H1 (cell line): ENCODE results near the gene PEAK1. TPM values are rescaled to one million over a fixed set of nuclear protein-coding genes. Genes with fewer than 3 reads are reported as not detected.

ENCODE experiments used
- CTCF ChIA-PET: fragments of 300-600 bp; sonication (Branson Sonifier 250); formaldehyde crosslinking; loops from one replicate; lab custom pipeline; 2021; ENCODE audit not compliant: partially characterized antibody; lab: Charles Lee
- POLR2A ChIA-PET: fragments of 300-600 bp; sonication (Branson Sonifier 250); formaldehyde crosslinking; loops from one replicate; lab custom pipeline; 2021; ENCODE audit warnings: inconsistent platforms; ENCODE audit not compliant: partially characterized antibody; lab: Charles Lee
- DNase-seq, 2 experiments: peaks; one replicate each; pipeline versions ENCODE4 v3.0.0 to v3.0.0-alpha.2; 2010 to 2022; ENCODE audit warnings: low spot score in 2 of 2, low read depth in 1 of 2, mixed read lengths in 1 of 2
- FAIRE-seq: peaks from 2 replicates; lab custom pipeline; 2011; peaks lifted over from hg19 to GRCh38; lab: Jason Lieb, UNC
- H2AFZ ChIP-seq: 2 replicates; pipeline ENCODE4 v1.8.1; 2012; ENCODE audit warnings: low read length, inconsistent platforms
- H2AK5ac ChIP-seq: 2 replicates; pipeline ENCODE4 v1.6.1; 2013; ENCODE audit warnings: low read depth, low read length
- H2BK120ac ChIP-seq: replicated peaks from 2 replicates; pipeline ENCODE3; 2013; ENCODE audit warnings: low read depth, low read length, inconsistent platforms
- H2BK12ac ChIP-seq: 2 replicates; pipeline ENCODE4 v1.6.1; 2013; ENCODE audit warnings: low read depth, low read length
- H2BK15ac ChIP-seq: 2 replicates; pipeline ENCODE4 v1.6.1; 2013; ENCODE audit warnings: low read length
- H2BK20ac ChIP-seq: 2 replicates; pipeline ENCODE4 v1.6.1; 2013; ENCODE audit warnings: low read length
- H2BK5ac ChIP-seq: 2 replicates; pipeline ENCODE4 v1.6.1; 2013; ENCODE audit warnings: low read depth, low read length
- H3K14ac ChIP-seq: 2 replicates; pipeline ENCODE4 v1.6.1; 2013; ENCODE audit warnings: inconsistent platforms; ENCODE audit not compliant: insufficient read length
- H3K18ac ChIP-seq: 2 replicates; pipeline ENCODE4 v1.6.1; 2013; ENCODE audit warnings: low read length; ENCODE audit errors: extremely low read depth
- H3K23ac ChIP-seq: 2 replicates; pipeline ENCODE4 v1.6.1; 2013; ENCODE audit warnings: inconsistent platforms; ENCODE audit not compliant: insufficient read length
- H3K23me2 ChIP-seq: 2 replicates; pipeline ENCODE4 v1.6.1; 2013; ENCODE audit warnings: low read depth, low read length
- H3K27ac ChIP-seq: 2 replicates; pipeline ENCODE4 v1.6.1; 2011; ENCODE audit warnings: low read depth, low read length, inconsistent platforms
- H3K27me3 ChIP-seq, 4 experiments: replicated peaks in 1 of 4; 1 replicate in 1 of 4; 2 replicates in 3 of 4; pipeline versions ENCODE4 v1.6.1 to v1.8.1; 2011 to 2013; ENCODE audit warnings: low read length in 3 of 4, mild to moderate bottlenecking in 3 of 4, inconsistent platforms in 2 of 4, mixed read lengths in 2 of 4, moderate library complexity in 1 of 4; ENCODE audit not compliant: control insufficient read depth in 3 of 4, insufficient read depth in 3 of 4; ENCODE audit errors: extremely low read depth in 1 of 4
- H3K36me3 ChIP-seq, 4 experiments: 2 replicates each; pipeline versions ENCODE4 v1.6.1 to v1.8.1; 2011 to 2013; ENCODE audit warnings: mild to moderate bottlenecking in 4 of 4, low read length in 3 of 4, moderate library complexity in 2 of 4, control low read depth in 1 of 4, inconsistent platforms in 1 of 4; ENCODE audit not compliant: insufficient read depth in 4 of 4, control insufficient read depth in 2 of 4
- H3K4ac ChIP-seq: replicated peaks from 2 replicates; pipeline ENCODE3; 2013; ENCODE audit warnings: low read length, low read depth, mixed read lengths, inconsistent platforms; ENCODE audit not compliant: insufficient read length
- H3K4me1 ChIP-seq, 4 experiments: replicated peaks in 1 of 4; 1 replicate in 1 of 4; 2 replicates in 3 of 4; pipeline versions ENCODE4 v1.6.1 to v1.8.1; 2011 to 2013; ENCODE audit warnings: low read length in 3 of 4, inconsistent platforms in 2 of 4, mixed read lengths in 1 of 4; ENCODE audit not compliant: insufficient read depth in 4 of 4, control insufficient read depth in 3 of 4
- H3K4me2 ChIP-seq, 2 experiments: 2 replicates each; pipeline versions ENCODE4 v1.6.1 to v1.8.1; 2011 to 2013; ENCODE audit warnings: low read depth in 2 of 2, low read length in 2 of 2, control low read depth in 1 of 2, inconsistent platforms in 1 of 2, mild to moderate bottlenecking in 1 of 2; ENCODE audit not compliant: insufficient read depth in 1 of 2
- H3K4me3 ChIP-seq, 4 experiments: fragments of 200-600, 300-600 bp in 1 of 4; sonication (generic), shearing (Covaris generic), sonication (Bioruptor Twin) in 1 of 4; 2 replicates each; pipeline versions ENCODE4 v1.5.1 to v1.8.1; 2011 to 2016; ENCODE audit warnings: low read length in 4 of 4, low read depth in 3 of 4, control low read depth in 2 of 4, inconsistent platforms in 2 of 4, mild to moderate bottlenecking in 2 of 4, mixed read lengths in 1 of 4, moderate library complexity in 1 of 4; ENCODE audit not compliant: insufficient read depth in 2 of 4; ENCODE audit errors: extremely low read depth in 1 of 4
- H3K56ac ChIP-seq: replicated peaks from 2 replicates; pipeline ENCODE3; 2013; ENCODE audit warnings: low read depth, mild to moderate bottlenecking, mixed read lengths, low read length, inconsistent platforms; ENCODE audit not compliant: insufficient read length
- H3K79me1 ChIP-seq: 2 replicates; pipeline ENCODE4 v1.6.1; 2013; ENCODE audit warnings: low read depth, low read length, control low read depth
- H3K79me2 ChIP-seq, 2 experiments: 2 replicates each; pipeline versions ENCODE4 v1.6.1 to v1.8.1; 2012 to 2013; ENCODE audit warnings: low read length in 2 of 2, mild to moderate bottlenecking in 2 of 2, inconsistent platforms in 1 of 2; ENCODE audit not compliant: insufficient read depth in 2 of 2, control insufficient read depth in 1 of 2
- H3K9ac ChIP-seq, 4 experiments: replicated peaks in 1 of 4; 1 replicate in 1 of 4; 2 replicates in 3 of 4; pipeline versions ENCODE4 v1.6.1 to v1.8.1; 2011 to 2013; ENCODE audit warnings: low read depth in 3 of 4, low read length in 3 of 4, control low read depth in 2 of 4, mild to moderate bottlenecking in 2 of 4, moderate library complexity in 2 of 4, inconsistent platforms in 1 of 4; ENCODE audit errors: extremely low read depth in 1 of 4
- H3K9me3 ChIP-seq, 2 experiments: 2 replicates each; pipeline versions ENCODE4 v1.6.1 to v1.8.1; 2012 to 2013; ENCODE audit warnings: mild to moderate bottlenecking in 2 of 2, moderate library complexity in 2 of 2, control low read depth in 1 of 2, inconsistent platforms in 1 of 2, low read depth in 1 of 2, low read length in 1 of 2, mixed read lengths in 1 of 2; ENCODE audit not compliant: insufficient read depth in 2 of 2
- H4K20me1 ChIP-seq, 2 experiments: replicated peaks in 1 of 2; 2 replicates each; pipeline versions ENCODE3 to v1.8.1; 2011 to 2013; ENCODE audit warnings: inconsistent platforms in 2 of 2, low read length in 2 of 2, mild to moderate bottlenecking in 1 of 2; ENCODE audit not compliant: insufficient read depth in 2 of 2, control insufficient read depth in 1 of 2
- H4K5ac ChIP-seq: 2 replicates; pipeline ENCODE4 v1.6.1; 2013; ENCODE audit warnings: low read length, low read depth, mixed read lengths, inconsistent platforms; ENCODE audit not compliant: insufficient read length
- H4K8ac ChIP-seq: 2 replicates; pipeline ENCODE4 v1.8.0; 2013; ENCODE audit warnings: mild to moderate bottlenecking, moderate library complexity, low read length, inconsistent platforms; ENCODE audit not compliant: insufficient read depth; ENCODE audit errors: extremely low read depth
- H4K91ac ChIP-seq: replicated peaks from 2 replicates; pipeline ENCODE3; 2013; ENCODE audit warnings: low read length, mixed read lengths, inconsistent platforms; ENCODE audit not compliant: insufficient read length
- KDM4A ChIP-seq: IDR thresholded peaks from one replicate; pipeline ENCODE4 v1.7.1; 2012; ENCODE audit warnings: low read depth, mild to moderate bottlenecking, moderate library complexity, low read length, inconsistent platforms; ENCODE audit not compliant: severe bottlenecking
- WGBS, 2 experiments: shearing (Covaris generic) in 1 of 2; methylation state at CpG; one replicate each; pipeline versions ENCODE4 v1.1.6 to v1.1.7; 2013 to 2015; ENCODE audit warnings: low lambda C conversion rate in 2 of 2, mixed read lengths in 2 of 2, inconsistent platforms in 1 of 2, low coverage in 1 of 2, missing lambda C conversion rate in 1 of 2; ENCODE audit not compliant: insufficient replicate concordance in 2 of 2, insufficient coverage in 1 of 2, insufficient read length in 1 of 2; ENCODE audit errors: extremely low coverage in 1 of 2, missing lambda C conversion rate in 1 of 2; 5-methylcytosine and 5-hydroxymethylcytosine counted together
- polyA plus RNA-seq, 7 experiments: library from polyadenylated mRNA; depleted of rRNA in 3 of 7; stranded (reverse) in 5 of 7; unstranded in 2 of 7; fragments of >200 nt in 5 of 7; fragments of 200-250 nt in 2 of 7; gene quantifications; 1 replicate in 5 of 7; 2 replicates in 1 of 7; 4 replicates in 1 of 7; pipeline versions ENCODE4 v1.2.1 to v1.2.3, GENCODE V29; 2011 to 2013; ENCODE audit warnings: missing spikeins in 2 of 7, mixed read lengths in 2 of 7
- total RNA-seq: library from RNA; stranded (reverse); fragmentation: NEBNext Ultra II Directional; extraction: Animal tissue kit (Norgen Biotek cat#: 25700); gene quantifications from 2 replicates; pipeline ENCODE4 v1.2.1, GENCODE V29; 2021

PEAK1 gene
- total and polyA plus RNA-seq, 2 of the 8 experiments (the other 6 are each of a cell fraction or from before 2014, with no cell fraction given), result 8.8 to 44.8 TPM

GRCh38 chr15:77335298-77335697 lies 84.6 kb downstream of the PEAK1 start:
- ChIA-PET CTCF (no interaction called here), POLR2A (interaction anchor here (1.2 kb wide), 1 partner anchor 84 kb away, joined by 3 read pairs; no protein-coding TSS in a partner anchor)
- no peak overlapping the region for H2AFZ ChIP-seq
- no peak overlapping the region for H3K56ac ChIP-seq
- no peak overlapping the region for H3K4ac ChIP-seq
- H3K9ac ChIP-seq, result no peak overlapping the region
- 85% methylated on average over 4 of the region's 4 CpGs; no CpG with 5 or more reads in 1 of the 2 experiments for WGBS, 2 experiments
- H4K91ac ChIP-seq, result no peak overlapping the region
- no peak overlapping the region for H2BK20ac ChIP-seq
- H3K36me3 ChIP-seq, result no peaks in the 10 kb centered on the region
- H3K18ac ChIP-seq, result no peak overlapping the region
- H4K20me1 ChIP-seq, result peaks cover 0 to 4% of the 10 kb centered on the region in 2 experiments
- no peaks in the 10 kb centered on the region for H3K79me1 ChIP-seq
- H3K9me3 ChIP-seq, result no peaks in the 10 kb centered on the region
- no peak overlapping the region for H3K23ac ChIP-seq
- no peak overlapping the region for H2BK12ac ChIP-seq
- H2BK15ac ChIP-seq, result no peak overlapping the region
- H2BK120ac ChIP-seq, result no peak overlapping the region
- H3K4me2 ChIP-seq, result no peak overlapping the region
- TF ChIP-seq KDM4A, result no peak
- H2BK5ac ChIP-seq, result no peak overlapping the region
- DNase-seq (no peak), FAIRE-seq (no peak)
- H3K23me2 ChIP-seq, result no peaks in the 10 kb centered on the region
- H3K4me1 ChIP-seq, result no peaks in the 10 kb centered on the region
- H3K79me2 ChIP-seq, result no peaks in the 10 kb centered on the region
- H4K8ac ChIP-seq, result no peak overlapping the region
- H4K5ac ChIP-seq, result no peak overlapping the region
- no peak overlapping the region for H3K14ac ChIP-seq
- H2AK5ac ChIP-seq, result no peak overlapping the region
- peaks cover 0 to 1% (median 0%) of the 10 kb centered on the region in 4 experiments; a peak in 1 of 7 replicates for H3K27me3 ChIP-seq
- no peak overlapping the region for H3K4me3 ChIP-seq
- no peak overlapping the region for H3K27ac ChIP-seq
